HepG2 (cell line): Measurements from ENCODE around the gene PTEN. TPM values are rescaled to one million over a fixed set of nuclear protein-coding genes. Genes with fewer than 3 reads are reported as not detected.

Experiments
- CHD4 ChIP-seq: fragments of 200-600 bp; sonication (generic); IDR thresholded peaks from 2 replicates; pipeline ENCODE4 v1.7.0; 2017; ENCODE audit warnings: mild to moderate bottlenecking, low read length, borderline replicate concordance
- HOXA3 ChIP-seq: sonication (generic); formaldehyde crosslinking; IDR thresholded peaks from 2 replicates; pipeline ENCODE4 v1.5.0; 2020; ENCODE audit warnings: missing genetic modification reagents
- MTA3 ChIP-seq: sonication (generic); formaldehyde crosslinking; IDR thresholded peaks from 2 replicates; pipeline ENCODE4 v1.4.0; 2020; ENCODE audit warnings: missing genetic modification reagents
- MXI1 ChIP-seq: IDR thresholded peaks from 3 replicates; pipeline ENCODE4 v1.6.1; 2012; ENCODE audit warnings: low read depth, low read length, inconsistent platforms, borderline replicate concordance
- NCOR1 ChIP-seq: fragments of 200-600 bp; sonication (generic); IDR thresholded peaks from 2 replicates; pipeline ENCODE4 v1.7.0; 2017; ENCODE audit warnings: antibody characterized with exemption, low read length, borderline replicate concordance
- ZBTB25 ChIP-seq: IDR thresholded peaks from 2 replicates; pipeline ENCODE4 v1.6.1; 2018; ENCODE audit warnings: missing genetic modification reagents
- ZNF337 ChIP-seq: sonication (generic); formaldehyde crosslinking; IDR thresholded peaks from 2 replicates; pipeline ENCODE4 v1.5.1; 2020; ENCODE audit warnings: missing genetic modification reagents, low read depth, mild to moderate bottlenecking, borderline replicate concordance
- ZNF367 ChIP-seq: sonication (generic); formaldehyde crosslinking; IDR thresholded peaks from 2 replicates; pipeline ENCODE4 v1.4.0; 2020; ENCODE audit warnings: missing genetic modification reagents, borderline replicate concordance
- ZNF841 ChIP-seq: sonication (generic); formaldehyde crosslinking; IDR thresholded peaks from 2 replicates; pipeline ENCODE4 v1.8.1; 2023; ENCODE audit warnings: missing genetic modification reagents, borderline replicate concordance
- polyA plus RNA-seq, 8 experiments: library from polyadenylated mRNA; depleted of rRNA in 3 of 8; stranded (reverse) in 7 of 8; unstranded in 1 of 8; fragments of >200 nt; fragmentation: Illumina TruSeq in 4 of 8; extraction: Trizol in 4 of 8; gene quantifications; 2 replicates each; pipeline versions ENCODE4 v1.2.1 to v1.2.3, GENCODE V29; 2011 to 2016; ENCODE audit warnings: low read depth in 4 of 8, missing spikeins in 1 of 8, mixed read lengths in 1 of 8; ENCODE audit not compliant: insufficient read depth in 1 of 8
- total RNA-seq, 5 experiments: library from RNA; depleted of rRNA; stranded (reverse); fragments of >200 nt; fragmentation: Illumina TruSeq; extraction: Trizol; gene quantifications; 2 replicates each; pipeline ENCODE4 v1.2.3, GENCODE V29; 2016; ENCODE audit warnings: low read depth in 1 of 5
- TF ChIP-seq, protein P1 (sequence below): sonication (generic); formaldehyde crosslinking; IDR thresholded peaks from 2 replicates; pipeline ENCODE4 v1.4.0; 2020; ENCODE audit warnings: missing genetic modification reagents, borderline replicate concordance
- TF ChIP-seq, protein P2 (sequence below): sonication (generic); formaldehyde crosslinking; IDR thresholded peaks from 2 replicates; pipeline ENCODE4 v1.4.0; 2020; ENCODE audit warnings: missing genetic modification reagents, borderline replicate concordance
- TF ChIP-seq, protein P3 (sequence below): sonication (generic); formaldehyde crosslinking; IDR thresholded peaks from 2 replicates; pipeline ENCODE4 v1.4.0; 2020; ENCODE audit warnings: missing genetic modification reagents

The PTEN gene
- total and polyA plus RNA-seq, 2 of the 13 experiments (the other 11 are each of a cell fraction or from before 2014, with no cell fraction given) = 30.3 to 61.3 TPM

DNA sequence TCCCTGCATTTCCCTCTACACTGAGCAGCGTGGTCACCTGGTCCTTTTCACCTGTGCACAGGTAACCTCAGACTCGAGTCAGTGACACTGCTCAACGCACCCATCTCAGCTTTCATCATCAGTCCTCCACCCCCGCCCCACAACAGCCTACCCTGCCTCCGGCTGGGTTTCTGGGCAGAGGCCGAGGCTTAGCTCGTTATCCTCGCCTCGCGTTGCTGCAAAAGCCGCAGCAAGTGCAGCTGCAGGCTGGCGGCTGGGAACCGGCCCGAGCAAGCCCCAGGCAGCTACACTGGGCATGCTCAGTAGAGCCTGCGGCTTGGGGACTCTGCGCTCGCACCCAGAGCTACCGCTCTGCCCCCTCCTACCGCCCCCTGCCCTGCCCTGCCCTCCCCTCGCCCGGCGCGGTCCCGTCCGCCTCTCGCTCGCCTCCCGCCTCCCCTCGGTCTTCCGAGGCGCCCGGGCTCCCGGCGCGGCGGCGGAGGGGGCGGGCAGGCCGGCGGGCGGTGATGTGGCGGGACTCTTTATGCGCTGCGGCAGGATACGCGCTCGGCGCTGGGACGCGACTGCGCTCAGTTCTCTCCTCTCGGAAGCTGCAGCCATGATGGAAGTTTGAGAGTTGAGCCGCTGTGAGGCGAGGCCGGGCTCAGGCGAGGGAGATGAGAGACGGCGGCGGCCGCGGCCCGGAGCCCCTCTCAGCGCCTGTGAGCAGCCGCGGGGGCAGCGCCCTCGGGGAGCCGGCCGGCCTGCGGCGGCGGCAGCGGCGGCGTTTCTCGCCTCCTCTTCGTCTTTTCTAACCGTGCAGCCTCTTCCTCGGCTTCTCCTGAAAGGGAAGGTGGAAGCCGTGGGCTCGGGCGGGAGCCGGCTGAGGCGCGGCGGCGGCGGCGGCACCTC is at the start of gene PTEN, which contains the start of gene KLLN (continued):
- TF ChIP-seq, protein P1, sequence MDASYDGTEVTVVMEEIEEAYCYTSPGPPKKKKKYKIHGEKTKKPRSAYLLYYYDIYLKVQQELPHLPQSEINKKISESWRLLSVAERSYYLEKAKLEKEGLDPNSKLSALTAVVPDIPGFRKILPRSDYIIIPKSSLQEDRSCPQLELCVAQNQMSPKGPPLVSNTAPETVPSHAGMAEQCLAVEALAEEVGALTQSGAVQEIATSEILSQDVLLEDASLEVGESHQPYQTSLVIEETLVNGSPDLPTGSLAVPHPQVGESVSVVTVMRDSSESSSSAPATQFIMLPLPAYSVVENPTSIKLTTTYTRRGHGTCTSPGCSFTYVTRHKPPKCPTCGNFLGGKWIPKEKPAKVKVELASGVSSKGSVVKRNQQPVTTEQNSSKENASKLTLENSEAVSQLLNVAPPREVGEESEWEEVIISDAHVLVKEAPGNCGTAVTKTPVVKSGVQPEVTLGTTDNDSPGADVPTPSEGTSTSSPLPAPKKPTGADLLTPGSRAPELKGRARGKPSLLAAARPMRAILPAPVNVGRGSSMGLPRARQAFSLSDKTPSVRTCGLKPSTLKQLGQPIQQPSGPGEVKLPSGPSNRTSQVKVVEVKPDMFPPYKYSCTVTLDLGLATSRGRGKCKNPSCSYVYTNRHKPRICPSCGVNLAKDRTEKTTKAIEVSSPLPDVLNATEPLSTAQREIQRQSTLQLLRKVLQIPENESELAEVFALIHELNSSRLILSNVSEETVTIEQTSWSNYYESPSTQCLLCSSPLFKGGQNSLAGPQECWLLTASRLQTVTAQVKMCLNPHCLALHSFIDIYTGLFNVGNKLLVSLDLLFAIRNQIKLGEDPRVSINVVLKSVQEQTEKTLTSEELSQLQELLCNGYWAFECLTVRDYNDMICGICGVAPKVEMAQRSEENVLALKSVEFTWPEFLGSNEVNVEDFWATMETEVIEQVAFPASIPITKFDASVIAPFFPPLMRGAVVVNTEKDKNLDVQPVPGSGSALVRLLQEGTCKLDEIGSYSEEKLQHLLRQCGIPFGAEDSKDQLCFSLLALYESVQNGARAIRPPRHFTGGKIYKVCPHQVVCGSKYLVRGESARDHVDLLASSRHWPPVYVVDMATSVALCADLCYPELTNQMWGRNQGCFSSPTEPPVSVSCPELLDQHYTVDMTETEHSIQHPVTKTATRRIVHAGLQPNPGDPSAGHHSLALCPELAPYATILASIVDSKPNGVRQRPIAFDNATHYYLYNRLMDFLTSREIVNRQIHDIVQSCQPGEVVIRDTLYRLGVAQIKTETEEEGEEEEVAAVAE = peak; percentile 19; the same call in 1 of the 2 replicates
- no peak; the same call in 1 of the 2 replicates for TF ChIP-seq ZNF367 (CRISPR knock-in tag)
- no peak for TF ChIP-seq MTA3
- peak; percentile 84; the same call in 1 of the 2 replicates for TF ChIP-seq ZNF841 (CRISPR knock-in tag)
- TF ChIP-seq NCOR1 = no peak
- TF ChIP-seq CHD4 = no peak
- TF ChIP-seq ZNF337 (CRISPR knock-in tag) = no peak
- TF ChIP-seq MXI1 = peak; percentile 14; the same call in 1 of the 3 replicates
- TF ChIP-seq HOXA3 (CRISPR knock-in tag) = peak; percentile 98
- TF ChIP-seq, protein P2, sequence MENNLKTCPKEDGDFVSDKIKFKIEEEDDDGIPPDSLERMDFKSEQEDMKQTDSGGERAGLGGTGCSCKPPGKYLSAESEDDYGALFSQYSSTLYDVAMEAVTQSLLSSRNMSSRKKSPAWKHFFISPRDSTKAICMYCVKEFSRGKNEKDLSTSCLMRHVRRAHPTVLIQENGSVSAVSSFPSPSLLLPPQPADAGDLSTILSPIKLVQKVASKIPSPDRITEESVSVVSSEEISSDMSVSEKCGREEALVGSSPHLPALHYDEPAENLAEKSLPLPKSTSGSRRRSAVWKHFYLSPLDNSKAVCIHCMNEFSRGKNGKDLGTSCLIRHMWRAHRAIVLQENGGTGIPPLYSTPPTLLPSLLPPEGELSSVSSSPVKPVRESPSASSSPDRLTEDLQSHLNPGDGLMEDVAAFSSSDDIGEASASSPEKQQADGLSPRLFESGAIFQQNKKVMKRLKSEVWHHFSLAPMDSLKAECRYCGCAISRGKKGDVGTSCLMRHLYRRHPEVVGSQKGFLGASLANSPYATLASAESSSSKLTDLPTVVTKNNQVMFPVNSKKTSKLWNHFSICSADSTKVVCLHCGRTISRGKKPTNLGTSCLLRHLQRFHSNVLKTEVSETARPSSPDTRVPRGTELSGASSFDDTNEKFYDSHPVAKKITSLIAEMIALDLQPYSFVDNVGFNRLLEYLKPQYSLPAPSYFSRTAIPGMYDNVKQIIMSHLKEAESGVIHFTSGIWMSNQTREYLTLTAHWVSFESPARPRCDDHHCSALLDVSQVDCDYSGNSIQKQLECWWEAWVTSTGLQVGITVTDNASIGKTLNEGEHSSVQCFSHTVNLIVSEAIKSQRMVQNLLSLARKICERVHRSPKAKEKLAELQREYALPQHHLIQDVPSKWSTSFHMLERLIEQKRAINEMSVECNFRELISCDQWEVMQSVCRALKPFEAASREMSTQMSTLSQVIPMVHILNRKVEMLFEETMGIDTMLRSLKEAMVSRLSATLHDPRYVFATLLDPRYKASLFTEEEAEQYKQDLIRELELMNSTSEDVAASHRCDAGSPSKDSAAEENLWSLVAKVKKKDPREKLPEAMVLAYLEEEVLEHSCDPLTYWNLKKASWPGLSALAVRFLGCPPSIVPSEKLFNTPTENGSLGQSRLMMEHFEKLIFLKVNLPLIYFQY = peak; percentile 49; the same call in 1 of the 2 replicates
- TF ChIP-seq, protein P3, sequence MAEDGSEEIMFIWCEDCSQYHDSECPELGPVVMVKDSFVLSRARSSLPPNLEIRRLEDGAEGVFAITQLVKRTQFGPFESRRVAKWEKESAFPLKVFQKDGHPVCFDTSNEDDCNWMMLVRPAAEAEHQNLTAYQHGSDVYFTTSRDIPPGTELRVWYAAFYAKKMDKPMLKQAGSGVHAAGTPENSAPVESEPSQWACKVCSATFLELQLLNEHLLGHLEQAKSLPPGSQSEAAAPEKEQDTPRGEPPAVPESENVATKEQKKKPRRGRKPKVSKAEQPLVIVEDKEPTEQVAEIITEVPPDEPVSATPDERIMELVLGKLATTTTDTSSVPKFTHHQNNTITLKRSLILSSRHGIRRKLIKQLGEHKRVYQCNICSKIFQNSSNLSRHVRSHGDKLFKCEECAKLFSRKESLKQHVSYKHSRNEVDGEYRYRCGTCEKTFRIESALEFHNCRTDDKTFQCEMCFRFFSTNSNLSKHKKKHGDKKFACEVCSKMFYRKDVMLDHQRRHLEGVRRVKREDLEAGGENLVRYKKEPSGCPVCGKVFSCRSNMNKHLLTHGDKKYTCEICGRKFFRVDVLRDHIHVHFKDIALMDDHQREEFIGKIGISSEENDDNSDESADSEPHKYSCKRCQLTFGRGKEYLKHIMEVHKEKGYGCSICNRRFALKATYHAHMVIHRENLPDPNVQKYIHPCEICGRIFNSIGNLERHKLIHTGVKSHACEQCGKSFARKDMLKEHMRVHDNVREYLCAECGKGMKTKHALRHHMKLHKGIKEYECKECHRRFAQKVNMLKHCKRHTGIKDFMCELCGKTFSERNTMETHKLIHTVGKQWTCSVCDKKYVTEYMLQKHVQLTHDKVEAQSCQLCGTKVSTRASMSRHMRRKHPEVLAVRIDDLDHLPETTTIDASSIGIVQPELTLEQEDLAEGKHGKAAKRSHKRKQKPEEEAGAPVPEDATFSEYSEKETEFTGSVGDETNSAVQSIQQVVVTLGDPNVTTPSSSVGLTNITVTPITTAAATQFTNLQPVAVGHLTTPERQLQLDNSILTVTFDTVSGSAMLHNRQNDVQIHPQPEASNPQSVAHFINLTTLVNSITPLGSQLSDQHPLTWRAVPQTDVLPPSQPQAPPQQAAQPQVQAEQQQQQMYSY (CRISPR knock-in tag) = peak; percentile 97
- peak; percentile 99 for TF ChIP-seq ZBTB25 (CRISPR knock-in tag)
